Lower lobe of right lung (tissue), 2 donors: ENCODE measurements around the gene VGF. TPM values are rescaled to one million over a fixed set of nuclear protein-coding genes. Genes with fewer than 3 reads are reported as not detected.
"Not testable (repeated sequence)": the region's sequence is repeated elsewhere in the genome, so short reads cannot be mapped to it uniquely, and the experiment has no call there.

Source experiments
- ATAC-seq, 2 donors: fragments of 200-7000 bp; cut with Tn5 transposase; one replicate each; pipeline ENCODE4 v1.9.1; 2020 to 2022; ENCODE audit warnings: mild to moderate bottlenecking in 2 of 2, moderate library complexity in 2 of 2
- DNase-seq: peaks from one replicate; pipeline ENCODE4 v3.0.0-alpha.2; 2020
- H3K27ac ChIP-seq: fragments of 200-600 bp; one replicate; pipeline ENCODE4 v1.8.0; 2022
- H3K27me3 ChIP-seq: fragments of 200-600 bp; one replicate; pipeline ENCODE4 v1.8.0; 2022; ENCODE audit warnings: low read depth
- H3K36me3 ChIP-seq: fragments of 200-600 bp; one replicate; pipeline ENCODE4 v1.8.0; 2022; ENCODE audit warnings: mild to moderate bottlenecking
- H3K4me1 ChIP-seq: fragments of 200-600 bp; one replicate; pipeline ENCODE4 v1.8.0; 2022
- H3K4me3 ChIP-seq: fragments of 200-600 bp; one replicate; pipeline ENCODE4 v1.8.0; 2022; ENCODE audit warnings: mild to moderate bottlenecking
- H3K9me3 ChIP-seq: fragments of 200-600 bp; one replicate; pipeline ENCODE4 v1.8.0; 2022
- CTCF ChIP-seq: fragments of 200-600 bp; IDR thresholded peaks from one replicate; pipeline ENCODE4 v1.8.0; 2022; ENCODE audit warnings: antibody characterized with exemption, mild to moderate bottlenecking
- intact Hi-C: fragments of 100-400 bp; cut with DNase I; formaldehyde crosslinking; loops from one replicate; pipeline ENCODE4 v1.11.0; 2022
- total RNA-seq: library from RNA; stranded (reverse); fragmentation: NEBNext Ultra II Directional; extraction: Animal tissue kit (Norgen Biotek cat#: 25700); gene quantifications from one replicate; pipeline ENCODE4 v1.2.1, GENCODE V29; 2021
- donor health status: DM: no; HTN: yes; CAD: no; lungs with severe emphysema.

The VGF gene
- total RNA-seq, 1 donor from 2014 or later = 0.15 TPM

- H3K4me1 ChIP-seq = no peaks in the 10 kb centered on the region
- H3K9me3 ChIP-seq = no peaks in the 10 kb centered on the region
- H3K27me3 ChIP-seq = peaks cover 12% of the 10 kb centered on the region
- TF ChIP-seq CTCF = no peak
- no peak overlapping the region for H3K27ac ChIP-seq
- no peak overlapping the region for H3K4me3 ChIP-seq
- H3K36me3 ChIP-seq = peaks cover 62% of the 10 kb centered on the region
- DNase-seq (no peak), ATAC-seq (no peak)
- intact Hi-C loops = no loop called here
Measured at GRCh38 chr7:101207459-101207858, 42.1 kb upstream of the VGF start.

- no peak for ATAC-seq
- intact Hi-C loops = no loop called here
- no peak for TF ChIP-seq CTCF
- H3K36me3 ChIP-seq = peaks cover 54% of the 10 kb centered on the region
- H3K4me1 ChIP-seq = peaks cover 8% of the 10 kb centered on the region
- no peak overlapping the region for H3K4me3 ChIP-seq
- H3K27me3 ChIP-seq = peaks cover 20% of the 10 kb centered on the region
- no peaks in the 10 kb centered on the region for H3K9me3 ChIP-seq
- DNase-seq = no peak
- no peak overlapping the region for H3K27ac ChIP-seq
Measured at GRCh38 chr7:101206665-101207042, 41.3 kb upstream of the VGF start.

- intact Hi-C loops = no loop called here
- Histone ChIP-seq H3K9me3 (no peaks in the 10 kb centered on the region), H3K36me3 (peaks cover 49% of the 10 kb centered on the region), H3K27me3 (peaks cover 26% of the 10 kb centered on the region), H3K4me3 (no peak overlapping the region), H3K27ac (no peak overlapping the region), H3K4me1 (peaks cover 10% of the 10 kb centered on the region)
- no peak for TF ChIP-seq CTCF
- no peak for DNase-seq
- no peak for ATAC-seq
Measured at GRCh38 chr7:101205901-101206664, 40.7 kb upstream of the VGF start.

- H3K4me3 ChIP-seq, ATAC-seq, DNase-seq, intact Hi-C loops, H3K27ac ChIP-seq, H3K9me3 ChIP-seq: not testable (repeated sequence)
- peaks cover 28% of the 10 kb centered on the region for H3K36me3 ChIP-seq
- H3K4me1 ChIP-seq = peaks cover 10% of the 10 kb centered on the region
- H3K27me3 ChIP-seq = peaks cover 44% of the 10 kb centered on the region
Measured at GRCh38 chr7:101203740-101204738, 38.7 kb upstream of the VGF start.

- no peak overlapping the region for H3K4me3 ChIP-seq
- H3K27ac ChIP-seq = no peak overlapping the region
- intact Hi-C loops = no loop called here
- ATAC-seq (no peak), DNase-seq (no peak)
- H3K27me3 ChIP-seq = peaks cover 57% of the 10 kb centered on the region
- no peak for TF ChIP-seq CTCF
- peaks cover 10% of the 10 kb centered on the region for H3K4me1 ChIP-seq
- no peaks in the 10 kb centered on the region for H3K9me3 ChIP-seq
- peaks cover 18% of the 10 kb centered on the region for H3K36me3 ChIP-seq
Measured at GRCh38 chr7:101202603-101202918, 37.2 kb upstream of the VGF start.
